CD14-positive monocyte (primary cell): ENCODE data around the gene PRSS50. TPM values are rescaled to one million over a fixed set of nuclear protein-coding genes. Genes with fewer than 3 reads are reported as not detected.

Source experiments
- DNase-seq, 3 donors: peaks; one replicate each; pipeline ENCODE4 v3.0.0-alpha.2; 2011 to 2022
- H2AFZ ChIP-seq: 2 replicates; pipeline ENCODE4 v1.6.0; 2012; ENCODE audit warnings: mild to moderate bottlenecking, low read depth, low read length, inconsistent platforms; ENCODE audit not compliant: insufficient read depth, poor library complexity, severe bottlenecking
- H3K27ac ChIP-seq, 2 donors: 1 replicate in 1 of 2; 2 replicates in 1 of 2; pipeline ENCODE4 v1.5.1; 2012 to 2013; ENCODE audit warnings: low read length in 2 of 2, control low read depth in 1 of 2, inconsistent platforms in 1 of 2, low read depth in 1 of 2, mild to moderate bottlenecking in 1 of 2
- H3K27me3 ChIP-seq, 2 donors: one replicate each; pipeline versions ENCODE4 v1.6.0 to v1.6.1; 2011 to 2013; ENCODE audit warnings: low read length in 2 of 2; ENCODE audit not compliant: control insufficient read depth in 2 of 2, insufficient read depth in 2 of 2
- H3K36me3 ChIP-seq, 2 donors: replicated peaks in 1 of 2; 1 replicate in 1 of 2; 2 replicates in 1 of 2; pipeline versions ENCODE4 v1.5.1 to v1.6.1; 2012 to 2013; ENCODE audit warnings: low read length in 2 of 2, control low read depth in 1 of 2, inconsistent platforms in 1 of 2, mild to moderate bottlenecking in 1 of 2; ENCODE audit not compliant: insufficient read depth in 2 of 2, control insufficient read depth in 1 of 2
- H3K4me1 ChIP-seq, 2 donors: 1 replicate in 1 of 2; 2 replicates in 1 of 2; pipeline versions ENCODE4 v1.5.1 to v1.6.1; 2012 to 2013; ENCODE audit warnings: low read length in 2 of 2, control low read depth in 1 of 2, inconsistent platforms in 1 of 2, mild to moderate bottlenecking in 1 of 2, moderate library complexity in 1 of 2; ENCODE audit not compliant: insufficient read depth in 2 of 2, control insufficient read depth in 1 of 2
- H3K4me2 ChIP-seq: replicated peaks from 2 replicates; pipeline ENCODE3; 2012; ENCODE audit warnings: low read length, moderate library complexity, mild to moderate bottlenecking; ENCODE audit not compliant: poor library complexity, severe bottlenecking; ENCODE audit errors: extremely low read depth
- H3K4me3 ChIP-seq, 3 experiments: fragments of 200-600 bp in 1 of 3; sonication (generic) in 1 of 3; replicated peaks in 1 of 3; 1 replicate in 2 of 3; 2 replicates in 1 of 3; pipeline ENCODE4 v1.5.1; 2011 to 2013; ENCODE audit warnings: low read length in 3 of 3, mild to moderate bottlenecking in 3 of 3, control low read depth in 2 of 3, low read depth in 2 of 3, inconsistent platforms in 1 of 3, moderate library complexity in 1 of 3
- H3K79me2 ChIP-seq: 2 replicates; pipeline ENCODE4 v1.6.0; 2012; ENCODE audit warnings: mild to moderate bottlenecking, control low read depth, inconsistent platforms, low read length, moderate library complexity; ENCODE audit not compliant: insufficient read depth
- H3K9ac ChIP-seq: 2 replicates; pipeline ENCODE4 v1.6.0; 2017; ENCODE audit warnings: low read length, mild to moderate bottlenecking; ENCODE audit not compliant: insufficient read depth, poor library complexity, severe bottlenecking
- H3K9me3 ChIP-seq, 2 donors: replicated peaks in 1 of 2; 1 replicate in 1 of 2; 2 replicates in 1 of 2; pipeline versions ENCODE4 v1.5.1 to v1.6.1; 2012 to 2013; ENCODE audit warnings: low read length in 2 of 2, control low read depth in 1 of 2; ENCODE audit not compliant: control insufficient read depth in 1 of 2, insufficient read depth in 1 of 2
- H4K20me1 ChIP-seq: 2 replicates; pipeline ENCODE4 v1.6.0; 2012; ENCODE audit warnings: mild to moderate bottlenecking, low read length, control low read depth, moderate library complexity; ENCODE audit not compliant: insufficient read depth
- H3K27ac Mint-ChIP-seq, 7 donors: one replicate each; pipeline ENCODE4 v1.8.0; 2020; ENCODE audit warnings: mild to moderate bottlenecking in 7 of 7, mixed read lengths in 7 of 7, moderate library complexity in 6 of 7, inconsistent platforms in 2 of 7
- H3K27me3 Mint-ChIP-seq, 3 donors: one replicate each; pipeline ENCODE4 v1.8.0; 2021 to 2022; ENCODE audit warnings: low read depth in 3 of 3, mild to moderate bottlenecking in 3 of 3, mixed read lengths in 3 of 3, moderate library complexity in 3 of 3, inconsistent platforms in 1 of 3
- H3K36me3 Mint-ChIP-seq, 2 donors: one replicate each; pipeline ENCODE4 v1.8.0; 2020; ENCODE audit warnings: mixed read lengths in 2 of 2, inconsistent platforms in 1 of 2, mild to moderate bottlenecking in 1 of 2
- H3K4me1 Mint-ChIP-seq: one replicate; pipeline ENCODE4 v1.8.0; 2020; ENCODE audit warnings: mild to moderate bottlenecking, mixed read lengths
- H3K4me3 Mint-ChIP-seq, 2 donors: one replicate each; pipeline ENCODE4 v1.8.0; 2020; ENCODE audit warnings: mild to moderate bottlenecking in 2 of 2, mixed read lengths in 2 of 2, moderate library complexity in 1 of 2
- H3K9me3 Mint-ChIP-seq, 7 donors: one replicate each; pipeline ENCODE4 v1.8.0; 2020 to 2022; ENCODE audit warnings: mixed read lengths in 7 of 7, mild to moderate bottlenecking in 6 of 7, moderate library complexity in 6 of 7, inconsistent platforms in 2 of 7
- CTCF ChIP-seq: fragments of 200-600 bp; IDR thresholded peaks from one replicate; pipeline ENCODE4 v1.8.0; 2022; ENCODE audit warnings: antibody characterized with exemption, mild to moderate bottlenecking
- WGBS: methylation state at CpG from one replicate; pipeline ENCODE4 v1.1.5; 2013; ENCODE audit warnings: missing lambda C conversion rate; ENCODE audit not compliant: insufficient coverage; 5-methylcytosine and 5-hydroxymethylcytosine counted together
- intact Hi-C, 2 donors: fragments of 100-400 bp; cut with micrococcal nuclease; formaldehyde crosslinking; loops; one replicate each; pipeline versions ENCODE4 v1.15.0 to v1.15.1; 2023
- polyA plus RNA-seq, 3 donors: library from polyadenylated mRNA; depleted of rRNA in 1 of 3; unstranded in 2 of 3; stranded (reverse) in 1 of 3; fragments of 300-500 nt in 2 of 3; fragments of >200 nt in 1 of 3; fragmentation: Illumina TruSeq in 2 of 3; gene quantifications; 1 replicate in 2 of 3; 2 replicates in 1 of 3; pipeline ENCODE4 v1.2.3, GENCODE V29; 2012 to 2021

PRSS50 gene
- polyA plus RNA-seq, 3 donors: not detected

GRCh38 chr3:46729038-46729437 is 11.4 kb upstream of the PRSS50 start:
- no peaks in the 10 kb centered on the region for H3K9me3 ChIP-seq
- no peak overlapping the region for H3K4me2 ChIP-seq
- no peak overlapping the region for H3K4me3 ChIP-seq
- H3K27me3 ChIP-seq: peaks cover 2 to 3% of the 10 kb centered on the region in 2 donors
- no peaks in the 10 kb centered on the region for H3K36me3 Mint-ChIP-seq
- H2AFZ ChIP-seq: no peak overlapping the region
- H4K20me1 ChIP-seq: no peaks in the 10 kb centered on the region
- H3K4me1 Mint-ChIP-seq: no peaks in the 10 kb centered on the region
- DNase-seq: no peak
- no peaks in the 10 kb centered on the region for H3K9me3 Mint-ChIP-seq
- H3K9ac ChIP-seq: no peak overlapping the region
- TF ChIP-seq CTCF: no peak
- no peaks in the 10 kb centered on the region for H3K79me2 ChIP-seq
- no peak overlapping the region for H3K4me3 Mint-ChIP-seq
- H3K27me3 Mint-ChIP-seq: peaks cover 13 to 17% (median 15%) of the 10 kb centered on the region in 3 donors
- H3K27ac ChIP-seq: no peak overlapping the region
- H3K36me3 ChIP-seq: no peaks in the 10 kb centered on the region
- H3K4me1 ChIP-seq: no peaks in the 10 kb centered on the region
- H3K27ac Mint-ChIP-seq: peak overlapping the region in 1 of 7 donors; percentile 33
- intact Hi-C loops: no loop called here
- 100% methylated on average over 2 of the region's 4 CpGs for WGBS

GRCh38 chr3:46725621-46726314 is 8.1 kb upstream of the PRSS50 start:
- H3K79me2 ChIP-seq: no peaks in the 10 kb centered on the region
- Mint-ChIP-seq H3K9me3 (peaks cover 0 to 4% (median 0%) of the 10 kb centered on the region in 7 donors), H3K27ac (no peak overlapping the region), H3K4me1 (no peaks in the 10 kb centered on the region), H3K4me3 (no peak overlapping the region), H3K36me3 (no peaks in the 10 kb centered on the region), H3K27me3 (peaks cover 16 to 21% (median 20%) of the 10 kb centered on the region in 3 donors)
- intact Hi-C loops: no loop called here
- no peaks in the 10 kb centered on the region for H3K4me1 ChIP-seq
- no peak overlapping the region for H3K27ac ChIP-seq
- no peak overlapping the region for H3K4me3 ChIP-seq
- no CpG with 5 or more reads among the region's 6 CpGs for WGBS
- no peaks in the 10 kb centered on the region for H3K36me3 ChIP-seq
- H2AFZ ChIP-seq: no peak overlapping the region
- peaks cover 0 to 3% of the 10 kb centered on the region in 2 donors for H3K27me3 ChIP-seq
- no peaks in the 10 kb centered on the region for H4K20me1 ChIP-seq
- no peak for TF ChIP-seq CTCF
- H3K9me3 ChIP-seq: no peaks in the 10 kb centered on the region
- H3K4me2 ChIP-seq: no peak overlapping the region
- no peak overlapping the region for H3K9ac ChIP-seq
- no peak for DNase-seq
